HG02571 (cell line): ENCODE data around the gene CCNC.
A peak's percentile ranks its signal among the peaks of the same experiment; 100 is the strongest.
"Not testable (repeated sequence)": the region's sequence is repeated elsewhere in the genome, so short reads cannot be mapped to it uniquely, and the experiment has no call there.

ENCODE experiments used
- ATAC-seq: cut with Tn5 transposase; IDR thresholded peaks from one replicate; pipeline ENCODE4 v1.9.1; 2021; ENCODE audit warnings: mild to moderate bottlenecking, moderate library complexity; ENCODE audit not compliant: unreplicated experiment

The CCNC gene

GRCh38 chr6:99603421-99604165, 35.1 kb upstream of the CCNC start:
- ATAC-seq: no peak

- no peak for ATAC-seq
Observed at GRCh38 chr6:99602520-99603420, 34.3 kb upstream of the CCNC start.

GRCh38 chr6:99594696-99595095, 26.2 kb upstream of the CCNC start:
- not testable (repeated sequence) for ATAC-seq

- ATAC-seq: no peak
Observed at GRCh38 chr6:99592900-99593299, 24.4 kb upstream of the CCNC start.

GRCh38 chr6:99591673-99592364, 23.4 kb upstream of the CCNC start:
- ATAC-seq: no peak

- no peak for ATAC-seq
Observed at GRCh38 chr6:99590728-99591672, 22.5 kb upstream of the CCNC start.

GRCh38 chr6:99589907-99590493, 21.5 kb upstream of the CCNC start:
- ATAC-seq: no peak

GRCh38 chr6:99589290-99589672, 20.8 kb upstream of the CCNC start:
- peak; percentile 39 for ATAC-seq

GRCh38 chr6:99588618-99589289, 20.3 kb upstream of the CCNC start:
- ATAC-seq: peak; percentile 91

GRCh38 chr6:99587792-99588191, 19.3 kb upstream of the CCNC start:
- no peak for ATAC-seq

GRCh38 chr6:99579781-99580180, 11.3 kb upstream of the CCNC start:
- no peak for ATAC-seq

GRCh38 chr6:99575544-99576227, 7.2 kb upstream of the CCNC start:
- no peak for ATAC-seq

GRCh38 chr6:99573980-99574617, 5.6 kb upstream of the CCNC start:
- ATAC-seq: no peak

GRCh38 chr6:99563056-99563723, 5.3 kb downstream of the CCNC start:
- no peak for ATAC-seq

GRCh38 chr6:99560668-99561067, 7.8 kb downstream of the CCNC start:
- no peak for ATAC-seq

GRCh38 chr6:99559057-99559456, 9.4 kb downstream of the CCNC start:
- no peak for ATAC-seq

- no peak for ATAC-seq
Observed at GRCh38 chr6:99553888-99554287, 14.6 kb downstream of the CCNC start.
